Progenitor cell of endocrine pancreas (in vitro differentiated cells): ENCODE data around the gene CHRNA4. TPM values are rescaled to one million over a fixed set of nuclear protein-coding genes. Genes with fewer than 3 reads are reported as not detected.

Source experiments
- DNase-seq: peaks from one replicate; pipeline ENCODE4 v3.0.0; 2021; ENCODE audit warnings: low spot score; ENCODE audit not compliant: unreplicated experiment
- H3K27ac Mint-ChIP-seq: 2 replicates; pipeline ENCODE4 v1.8.0; 2021; ENCODE audit warnings: mild to moderate bottlenecking, moderate library complexity, mixed read lengths
- H3K27me3 Mint-ChIP-seq: 2 replicates; pipeline ENCODE4 v1.8.0; 2021; ENCODE audit warnings: mixed read lengths
- H3K36me3 Mint-ChIP-seq: 2 replicates; pipeline ENCODE4 v1.8.0; 2022; ENCODE audit warnings: mixed read lengths; ENCODE audit not compliant: insufficient read depth
- H3K4me1 Mint-ChIP-seq: 2 replicates; pipeline ENCODE4 v1.8.0; 2021; ENCODE audit warnings: low read depth, mixed read lengths
- H3K4me3 Mint-ChIP-seq: 2 replicates; pipeline ENCODE4 v1.8.0; 2021; ENCODE audit warnings: low read depth, mild to moderate bottlenecking, moderate library complexity, mixed read lengths
- H3K9me3 Mint-ChIP-seq: 2 replicates; pipeline ENCODE4 v1.8.0; 2021; ENCODE audit warnings: low read depth, mixed read lengths
- total RNA-seq: library from RNA; stranded (reverse); gene quantifications from 2 replicates; pipeline ENCODE4 v1.2.1, GENCODE V29; 2021
- TF ChIP-seq, protein P1 (sequence below): fragments of 200-600 bp; sonication (generic); IDR thresholded peaks from one replicate; pipeline ENCODE4 v1.5.0; 2021; ENCODE audit warnings: antibody characterized with exemption, mild to moderate bottlenecking; ENCODE audit not compliant: unreplicated experiment

Gene CHRNA4
- total RNA-seq, 1 donor from 2014 or later = 0.43 TPM

DNA sequence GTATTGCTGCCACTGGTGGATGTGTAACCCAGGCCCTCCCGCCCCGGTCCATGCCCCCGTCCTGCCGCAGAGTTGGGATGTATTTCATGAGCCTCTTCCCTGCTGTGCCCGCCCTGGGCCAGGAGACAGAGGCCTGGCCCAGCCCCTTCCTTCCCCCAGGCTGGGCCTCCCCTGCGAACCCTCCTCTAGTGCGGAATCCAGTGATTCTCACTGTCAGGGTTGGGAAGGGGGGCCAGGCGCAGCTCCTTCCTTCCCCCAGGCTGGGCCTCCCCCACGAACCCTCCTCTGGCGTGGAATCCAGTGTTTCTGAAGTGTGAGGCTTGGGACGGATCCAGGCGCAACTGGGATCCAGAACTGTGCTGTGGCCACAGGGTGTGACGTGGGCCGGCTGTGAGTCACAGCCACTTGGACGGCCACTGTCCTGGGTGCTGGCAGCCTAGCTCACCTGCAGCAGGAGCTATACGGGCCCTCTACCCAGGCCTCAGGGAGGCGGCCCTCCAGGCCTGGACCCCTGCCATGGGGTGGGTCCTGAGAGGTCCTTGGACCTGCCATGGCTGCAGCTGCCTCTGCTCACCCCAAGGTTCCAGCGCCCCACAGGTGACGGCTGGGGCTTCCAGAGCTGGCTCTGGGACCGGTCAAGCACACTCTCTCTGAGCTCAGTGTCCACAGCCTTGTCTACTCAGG lies 39.9 kb downstream of the CHRNA4 start:
- Mint-ChIP-seq H3K9me3 (no peaks in the 10 kb centered on the region), H3K27ac (no peak overlapping the region), H3K27me3 (peaks cover 12% of the 10 kb centered on the region), H3K4me3 (no peak overlapping the region), H3K36me3 (no peaks in the 10 kb centered on the region), H3K4me1 (no peaks in the 10 kb centered on the region)
- no peak for DNase-seq
- TF ChIP-seq, protein P1, sequence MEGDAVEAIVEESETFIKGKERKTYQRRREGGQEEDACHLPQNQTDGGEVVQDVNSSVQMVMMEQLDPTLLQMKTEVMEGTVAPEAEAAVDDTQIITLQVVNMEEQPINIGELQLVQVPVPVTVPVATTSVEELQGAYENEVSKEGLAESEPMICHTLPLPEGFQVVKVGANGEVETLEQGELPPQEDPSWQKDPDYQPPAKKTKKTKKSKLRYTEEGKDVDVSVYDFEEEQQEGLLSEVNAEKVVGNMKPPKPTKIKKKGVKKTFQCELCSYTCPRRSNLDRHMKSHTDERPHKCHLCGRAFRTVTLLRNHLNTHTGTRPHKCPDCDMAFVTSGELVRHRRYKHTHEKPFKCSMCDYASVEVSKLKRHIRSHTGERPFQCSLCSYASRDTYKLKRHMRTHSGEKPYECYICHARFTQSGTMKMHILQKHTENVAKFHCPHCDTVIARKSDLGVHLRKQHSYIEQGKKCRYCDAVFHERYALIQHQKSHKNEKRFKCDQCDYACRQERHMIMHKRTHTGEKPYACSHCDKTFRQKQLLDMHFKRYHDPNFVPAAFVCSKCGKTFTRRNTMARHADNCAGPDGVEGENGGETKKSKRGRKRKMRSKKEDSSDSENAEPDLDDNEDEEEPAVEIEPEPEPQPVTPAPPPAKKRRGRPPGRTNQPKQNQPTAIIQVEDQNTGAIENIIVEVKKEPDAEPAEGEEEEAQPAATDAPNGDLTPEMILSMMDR = no peak

DNA sequence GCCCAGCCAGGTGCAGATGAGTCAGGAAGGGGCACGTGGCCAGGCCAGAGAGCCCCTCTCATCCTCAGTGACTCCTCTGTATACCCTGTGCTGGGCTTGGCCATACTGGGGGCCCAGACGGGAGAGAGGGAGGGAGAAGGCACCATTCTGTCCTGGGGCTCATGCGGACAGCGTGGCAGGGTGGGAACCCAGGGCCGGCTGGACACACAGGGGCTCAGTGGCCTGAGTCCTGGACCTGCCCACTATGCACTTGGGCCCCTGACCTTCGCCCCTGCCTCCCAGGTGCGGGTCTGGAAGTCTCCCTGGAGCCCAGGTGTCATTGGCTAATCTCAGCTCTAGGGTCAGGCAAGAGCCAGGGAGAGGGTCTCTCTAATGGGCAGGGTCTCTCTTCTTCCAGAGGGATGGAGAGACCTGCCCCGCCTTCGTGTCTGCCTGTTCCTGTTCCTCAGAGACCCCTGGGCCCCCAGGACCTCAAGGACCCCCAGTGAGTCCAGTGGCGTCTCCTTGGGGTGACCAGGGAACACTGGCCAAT lies 40.5 kb downstream of the CHRNA4 start:
- no peak overlapping the region for H3K4me3 Mint-ChIP-seq
- H3K4me1 Mint-ChIP-seq = no peaks in the 10 kb centered on the region
- H3K36me3 Mint-ChIP-seq = no peaks in the 10 kb centered on the region
- no peaks in the 10 kb centered on the region for H3K9me3 Mint-ChIP-seq
- peaks cover 12% of the 10 kb centered on the region for H3K27me3 Mint-ChIP-seq
- no peak for DNase-seq
- TF ChIP-seq, protein P1 = no peak
- H3K27ac Mint-ChIP-seq = no peak overlapping the region

DNA sequence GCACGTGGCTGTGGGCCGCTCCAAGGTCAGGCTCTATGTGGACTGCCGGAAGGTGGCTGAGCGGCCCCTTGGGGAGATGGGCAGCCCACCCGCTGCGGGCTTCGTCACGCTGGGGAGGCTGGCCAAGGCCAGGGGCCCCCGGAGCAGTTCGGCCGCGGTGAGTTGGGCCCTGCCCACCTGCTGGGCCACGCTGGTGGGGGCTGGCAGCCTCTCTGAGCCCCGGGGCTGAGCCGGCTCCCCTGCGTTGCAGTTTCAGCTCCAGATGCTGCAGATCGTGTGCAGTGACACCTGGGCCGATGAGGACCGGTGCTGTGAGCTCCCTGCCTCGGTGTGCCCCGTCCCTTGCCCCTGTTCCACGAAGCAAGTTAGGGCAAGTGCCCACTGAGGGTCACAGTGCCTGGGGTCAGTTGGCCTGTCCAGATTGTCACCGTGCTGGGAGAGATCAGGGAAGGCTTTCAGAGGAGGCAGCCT lies 41.1 kb downstream of the CHRNA4 start:
- Mint-ChIP-seq H3K36me3 (no peaks in the 10 kb centered on the region), H3K9me3 (no peaks in the 10 kb centered on the region), H3K4me1 (no peaks in the 10 kb centered on the region), H3K27ac (no peak overlapping the region), H3K4me3 (no peak overlapping the region), H3K27me3 (peaks cover 12% of the 10 kb centered on the region)
- TF ChIP-seq, protein P1 = no peak
- no peak for DNase-seq

DNA sequence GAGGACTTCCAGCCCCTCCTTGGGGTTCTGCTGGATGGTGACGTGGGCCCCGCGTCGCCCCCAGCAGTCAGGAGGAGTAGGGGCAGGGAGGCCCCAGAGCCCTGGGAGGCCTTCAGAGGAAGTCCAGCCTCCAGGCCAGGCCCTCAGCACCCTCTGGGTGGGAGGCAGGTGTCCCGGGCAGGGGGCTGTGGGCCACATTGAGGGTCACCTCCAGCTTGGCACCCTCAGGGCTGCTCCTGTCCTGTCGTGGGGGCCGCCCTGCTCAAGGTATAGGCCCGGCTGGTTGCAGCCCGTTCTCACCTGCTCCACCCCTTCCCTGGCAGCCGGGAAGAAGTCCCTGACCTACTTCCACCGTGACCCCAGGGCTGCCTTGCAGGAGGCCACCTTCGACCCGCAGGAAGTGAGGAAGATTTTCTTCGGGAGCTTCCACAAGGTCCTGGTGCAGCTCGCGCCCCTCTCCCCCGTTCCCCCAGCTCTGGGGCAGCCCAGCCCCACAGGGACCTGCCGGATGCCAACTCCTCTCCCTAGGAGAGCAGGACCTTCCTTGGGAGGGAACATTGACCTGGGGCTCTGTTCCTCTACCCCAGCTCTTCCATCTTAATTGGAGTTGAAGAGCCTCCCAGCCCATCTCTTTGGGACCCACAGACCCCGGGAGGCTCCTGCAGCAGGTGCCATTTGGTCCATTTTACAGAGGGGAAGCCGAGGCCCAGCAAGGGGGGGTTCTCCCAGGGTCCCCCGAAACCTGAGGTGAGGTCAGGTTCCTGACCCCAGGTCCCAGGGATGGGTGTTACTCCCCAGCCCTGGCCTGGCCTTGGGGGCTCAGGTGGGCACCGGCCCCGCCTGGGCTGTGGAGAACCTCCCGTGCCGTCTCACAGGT lies 41.7 kb downstream of the CHRNA4 start:
- Mint-ChIP-seq H3K4me1 (no peaks in the 10 kb centered on the region), H3K4me3 (no peak overlapping the region), H3K36me3 (no peaks in the 10 kb centered on the region), H3K27me3 (peaks cover 12% of the 10 kb centered on the region), H3K27ac (no peak overlapping the region), H3K9me3 (no peaks in the 10 kb centered on the region)
- TF ChIP-seq, protein P1 = no peak
- DNase-seq = no peak

DNA sequence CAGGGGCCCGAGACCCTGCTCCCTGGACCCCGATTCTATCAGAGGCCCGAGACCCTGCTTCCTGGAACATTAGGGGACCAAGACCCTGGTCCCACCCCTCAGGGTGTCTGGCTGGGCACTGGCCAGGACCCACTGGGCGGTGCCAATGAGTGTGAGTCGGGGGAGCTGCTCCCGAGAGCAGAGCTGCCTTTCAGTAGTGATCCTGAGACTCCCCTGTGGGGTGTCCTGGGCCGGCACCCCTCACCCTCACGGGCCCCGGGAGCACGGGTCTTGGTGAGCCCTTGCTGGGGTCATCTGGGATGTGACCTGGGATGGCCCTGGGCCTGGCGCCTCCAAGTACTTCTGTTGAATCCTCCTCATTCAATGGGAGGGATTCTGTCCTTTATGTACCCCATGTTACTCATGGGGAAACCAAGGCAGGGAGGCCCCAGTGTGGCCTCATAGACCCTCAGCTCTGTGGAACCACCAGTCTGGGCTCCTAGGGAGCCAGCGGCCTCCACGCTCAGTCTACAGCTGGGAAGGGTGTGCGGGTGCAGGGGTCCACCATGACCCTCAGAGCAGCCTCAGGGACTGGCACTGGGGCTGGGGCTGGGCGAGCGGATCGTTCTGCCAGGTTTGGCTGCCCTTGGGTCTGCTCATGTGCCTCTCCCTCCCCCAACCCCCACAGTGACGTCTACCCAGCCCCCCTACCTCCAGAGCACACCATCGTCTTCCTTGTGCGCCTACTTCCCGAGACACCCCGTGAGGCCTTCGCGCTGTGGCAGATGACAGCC lies 42.6 kb downstream of the CHRNA4 start:
- no peak for DNase-seq
- Mint-ChIP-seq H3K9me3 (no peaks in the 10 kb centered on the region), H3K36me3 (no peaks in the 10 kb centered on the region), H3K4me3 (no peak overlapping the region), H3K27ac (no peak overlapping the region), H3K4me1 (no peaks in the 10 kb centered on the region), H3K27me3 (peaks cover 4% of the 10 kb centered on the region)
- TF ChIP-seq, protein P1 = no peak
